Progenitor cell of endocrine pancreas (in vitro differentiated cells): ENCODE data around the gene MTERF2. TPM values are rescaled to one million over a fixed set of nuclear protein-coding genes. Genes with fewer than 3 reads are reported as not detected.
A peak's percentile ranks its signal among the peaks of the same experiment; 100 is the strongest.

Experiments used
- DNase-seq: peaks from one replicate; pipeline ENCODE4 v3.0.0; 2021; ENCODE audit warnings: low spot score; ENCODE audit not compliant: unreplicated experiment
- H3K27ac Mint-ChIP-seq: 2 replicates; pipeline ENCODE4 v1.8.0; 2021; ENCODE audit warnings: mild to moderate bottlenecking, moderate library complexity, mixed read lengths
- H3K27me3 Mint-ChIP-seq: 2 replicates; pipeline ENCODE4 v1.8.0; 2021; ENCODE audit warnings: mixed read lengths
- H3K36me3 Mint-ChIP-seq: 2 replicates; pipeline ENCODE4 v1.8.0; 2022; ENCODE audit warnings: mixed read lengths; ENCODE audit not compliant: insufficient read depth
- H3K4me1 Mint-ChIP-seq: 2 replicates; pipeline ENCODE4 v1.8.0; 2021; ENCODE audit warnings: low read depth, mixed read lengths
- H3K4me3 Mint-ChIP-seq: 2 replicates; pipeline ENCODE4 v1.8.0; 2021; ENCODE audit warnings: low read depth, mild to moderate bottlenecking, moderate library complexity, mixed read lengths
- H3K9me3 Mint-ChIP-seq: 2 replicates; pipeline ENCODE4 v1.8.0; 2021; ENCODE audit warnings: low read depth, mixed read lengths
- CTCF ChIP-seq: fragments of 200-600 bp; sonication (generic); IDR thresholded peaks from one replicate; pipeline ENCODE4 v1.5.0; 2021; ENCODE audit warnings: antibody characterized with exemption, mild to moderate bottlenecking; ENCODE audit not compliant: unreplicated experiment
- total RNA-seq: library from RNA; stranded (reverse); gene quantifications from 2 replicates; pipeline ENCODE4 v1.2.1, GENCODE V29; 2021

The MTERF2 gene
- total RNA-seq, 1 donor from 2014 or later: 15.3 TPM

GRCh38 chr12:106975098-106975497 is 11.8 kb downstream of the MTERF2 start:
- TF ChIP-seq CTCF: no peak
- H3K27me3 Mint-ChIP-seq: no peaks in the 10 kb centered on the region
- no peak overlapping the region for H3K4me3 Mint-ChIP-seq
- DNase-seq: no peak
- peak overlapping the region; percentile 53 for H3K27ac Mint-ChIP-seq
- peaks cover 26% of the 10 kb centered on the region for H3K4me1 Mint-ChIP-seq
- H3K36me3 Mint-ChIP-seq: peaks cover 9% of the 10 kb centered on the region
- no peaks in the 10 kb centered on the region for H3K9me3 Mint-ChIP-seq

GRCh38 chr12:106974511-106974910 is 12.4 kb downstream of the MTERF2 start:
- no peak for DNase-seq
- no peak for TF ChIP-seq CTCF
- Mint-ChIP-seq H3K27ac (peak overlapping the region; percentile 73), H3K9me3 (no peaks in the 10 kb centered on the region), H3K36me3 (peaks cover 9% of the 10 kb centered on the region), H3K27me3 (no peaks in the 10 kb centered on the region), H3K4me3 (no peak overlapping the region), H3K4me1 (peaks cover 26% of the 10 kb centered on the region)

GRCh38 chr12:106973545-106973944 is 13.4 kb downstream of the MTERF2 start:
- Mint-ChIP-seq H3K4me3 (no peak overlapping the region), H3K4me1 (peaks cover 26% of the 10 kb centered on the region), H3K36me3 (peaks cover 12% of the 10 kb centered on the region), H3K27ac (peak overlapping the region; percentile 81), H3K27me3 (no peaks in the 10 kb centered on the region), H3K9me3 (no peaks in the 10 kb centered on the region)
- no peak for TF ChIP-seq CTCF
- no peak for DNase-seq

GRCh38 chr12:106971065-106971464 is 15.9 kb downstream of the MTERF2 start:
- H3K36me3 Mint-ChIP-seq: peaks cover 18% of the 10 kb centered on the region
- peaks cover 23% of the 10 kb centered on the region for H3K4me1 Mint-ChIP-seq
- H3K27ac Mint-ChIP-seq: no peak overlapping the region
- DNase-seq: no peak
- H3K9me3 Mint-ChIP-seq: no peaks in the 10 kb centered on the region
- no peak overlapping the region for H3K4me3 Mint-ChIP-seq
- TF ChIP-seq CTCF: no peak
- H3K27me3 Mint-ChIP-seq: no peaks in the 10 kb centered on the region

GRCh38 chr12:106964526-106964925 is 22.4 kb downstream of the MTERF2 start:
- H3K9me3 Mint-ChIP-seq: no peaks in the 10 kb centered on the region
- no peak for DNase-seq
- no peak overlapping the region for H3K27ac Mint-ChIP-seq
- no peaks in the 10 kb centered on the region for H3K27me3 Mint-ChIP-seq
- no peak overlapping the region for H3K4me3 Mint-ChIP-seq
- peaks cover 9% of the 10 kb centered on the region for H3K4me1 Mint-ChIP-seq
- H3K36me3 Mint-ChIP-seq: peaks cover 19% of the 10 kb centered on the region
- no peak for TF ChIP-seq CTCF
